ENCODE results near the gene NGEF.

Gene NGEF

GRCh38 chr2:232941400-232941799, 71.7 kb downstream of the NGEF start:
- TF ChIP-seq POLR2AphosphoS5 (IDR thresholded peaks at IDR 0.05; ENCODE audit: low read depth, low read length) = no peak
- no peak for TF ChIP-seq SIN3A (IDR thresholded peaks at IDR 0.05; ENCODE audit: borderline replicate concordance, insufficient read depth, low read length)
- TF ChIP-seq, protein P1, sequence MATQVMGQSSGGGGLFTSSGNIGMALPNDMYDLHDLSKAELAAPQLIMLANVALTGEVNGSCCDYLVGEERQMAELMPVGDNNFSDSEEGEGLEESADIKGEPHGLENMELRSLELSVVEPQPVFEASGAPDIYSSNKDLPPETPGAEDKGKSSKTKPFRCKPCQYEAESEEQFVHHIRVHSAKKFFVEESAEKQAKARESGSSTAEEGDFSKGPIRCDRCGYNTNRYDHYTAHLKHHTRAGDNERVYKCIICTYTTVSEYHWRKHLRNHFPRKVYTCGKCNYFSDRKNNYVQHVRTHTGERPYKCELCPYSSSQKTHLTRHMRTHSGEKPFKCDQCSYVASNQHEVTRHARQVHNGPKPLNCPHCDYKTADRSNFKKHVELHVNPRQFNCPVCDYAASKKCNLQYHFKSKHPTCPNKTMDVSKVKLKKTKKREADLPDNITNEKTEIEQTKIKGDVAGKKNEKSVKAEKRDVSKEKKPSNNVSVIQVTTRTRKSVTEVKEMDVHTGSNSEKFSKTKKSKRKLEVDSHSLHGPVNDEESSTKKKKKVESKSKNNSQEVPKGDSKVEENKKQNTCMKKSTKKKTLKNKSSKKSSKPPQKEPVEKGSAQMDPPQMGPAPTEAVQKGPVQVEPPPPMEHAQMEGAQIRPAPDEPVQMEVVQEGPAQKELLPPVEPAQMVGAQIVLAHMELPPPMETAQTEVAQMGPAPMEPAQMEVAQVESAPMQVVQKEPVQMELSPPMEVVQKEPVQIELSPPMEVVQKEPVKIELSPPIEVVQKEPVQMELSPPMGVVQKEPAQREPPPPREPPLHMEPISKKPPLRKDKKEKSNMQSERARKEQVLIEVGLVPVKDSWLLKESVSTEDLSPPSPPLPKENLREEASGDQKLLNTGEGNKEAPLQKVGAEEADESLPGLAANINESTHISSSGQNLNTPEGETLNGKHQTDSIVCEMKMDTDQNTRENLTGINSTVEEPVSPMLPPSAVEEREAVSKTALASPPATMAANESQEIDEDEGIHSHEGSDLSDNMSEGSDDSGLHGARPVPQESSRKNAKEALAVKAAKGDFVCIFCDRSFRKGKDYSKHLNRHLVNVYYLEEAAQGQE (IDR thresholded peaks at IDR 0.05; ENCODE audit: insufficient read depth in 1 of 2, low read depth in 2 of 2, low read length in 2 of 2) = no peak
- no peak for TF ChIP-seq FOXP2 (optimal IDR thresholded peaks at IDR 0.05; ENCODE audit: borderline replicate concordance, extremely low read depth, extremely low read length, insufficient read depth)
- TF ChIP-seq TAF1 (IDR thresholded peaks at IDR 0.05; ENCODE audit: borderline replicate concordance, insufficient read depth, low read length) = no peak

DNA sequence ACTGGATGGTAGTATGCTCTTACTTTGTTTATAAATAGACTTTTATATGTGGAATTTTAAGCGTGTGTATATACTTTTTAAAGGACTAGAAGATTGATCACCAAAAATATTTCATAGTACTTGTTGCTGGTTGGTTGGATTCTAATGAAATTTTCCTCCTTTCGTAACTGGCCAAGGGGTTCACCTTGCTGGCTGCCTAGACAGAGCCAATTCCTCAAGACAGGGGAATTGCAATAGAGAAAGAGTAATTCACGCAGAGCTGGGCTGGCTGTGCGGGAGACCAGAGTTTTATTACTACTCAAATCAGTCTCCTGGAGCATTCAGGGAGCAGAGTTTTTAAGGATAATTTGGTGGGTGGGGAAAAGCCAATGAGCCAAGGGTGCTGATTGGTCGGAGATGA, 72.3 kb downstream of the NGEF start:
- TF ChIP-seq TAF1 (IDR thresholded peaks at IDR 0.05; ENCODE audit: borderline replicate concordance, insufficient read depth, low read length) (no peak), SIN3A (IDR thresholded peaks at IDR 0.05; ENCODE audit: borderline replicate concordance, insufficient read depth, low read length) (no peak), POLR2AphosphoS5 (IDR thresholded peaks at IDR 0.05; ENCODE audit: low read depth, low read length) (no peak), FOXP2 (optimal IDR thresholded peaks at IDR 0.05; ENCODE audit: borderline replicate concordance, extremely low read depth, extremely low read length, insufficient read depth) (no peak)
- TF ChIP-seq, protein P1 (IDR thresholded peaks at IDR 0.05; ENCODE audit: insufficient read depth in 1 of 2, low read depth in 2 of 2, low read length in 2 of 2) = no peak

- no peak for TF ChIP-seq TAF1 (IDR thresholded peaks at IDR 0.05; ENCODE audit: borderline replicate concordance, insufficient read depth, low read length)
- TF ChIP-seq POLR2AphosphoS5 (IDR thresholded peaks at IDR 0.05; ENCODE audit: low read depth, low read length) = no peak
- TF ChIP-seq FOXP2 (optimal IDR thresholded peaks at IDR 0.05; ENCODE audit: borderline replicate concordance, extremely low read depth, extremely low read length, insufficient read depth) = no peak
- TF ChIP-seq, protein P1 (IDR thresholded peaks at IDR 0.05; ENCODE audit: insufficient read depth in 1 of 2, low read depth in 2 of 2, low read length in 2 of 2) = no peak
- TF ChIP-seq SIN3A (IDR thresholded peaks at IDR 0.05; ENCODE audit: borderline replicate concordance, insufficient read depth, low read length) = no peak
These were observed 75.7 kb downstream of the NGEF start for GRCh38 chr2:232937278-232937906.

DNA sequence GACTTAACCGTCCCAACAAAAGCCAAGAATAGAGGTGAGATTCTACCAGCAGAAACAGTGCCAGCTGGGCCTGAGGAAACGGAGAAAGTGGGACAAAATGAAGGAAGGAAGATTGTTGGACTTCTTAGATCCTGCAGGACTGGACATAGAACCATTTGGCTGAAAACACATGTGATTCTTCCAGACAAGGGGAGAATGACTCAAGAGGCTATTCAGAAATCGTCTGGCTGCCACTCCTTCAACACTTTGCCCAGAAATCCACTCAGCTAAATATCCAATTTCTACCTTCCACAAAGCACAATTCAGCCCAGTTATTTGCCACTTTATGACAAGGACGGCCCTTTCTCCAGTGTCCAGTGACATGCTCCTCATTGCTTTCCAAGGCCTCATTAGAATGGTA, 81.4 kb downstream of the NGEF start:
- TF ChIP-seq TAF1 (IDR thresholded peaks at IDR 0.05; ENCODE audit: borderline replicate concordance, insufficient read depth, low read length) = no peak
- no peak for TF ChIP-seq SIN3A (IDR thresholded peaks at IDR 0.05; ENCODE audit: borderline replicate concordance, insufficient read depth, low read length)
- TF ChIP-seq, protein P1 (IDR thresholded peaks at IDR 0.05; ENCODE audit: insufficient read depth in 1 of 2, low read depth in 2 of 2, low read length in 2 of 2) = no peak
- no peak for TF ChIP-seq FOXP2 (optimal IDR thresholded peaks at IDR 0.05; ENCODE audit: borderline replicate concordance, extremely low read depth, extremely low read length, insufficient read depth)
- TF ChIP-seq POLR2AphosphoS5 (IDR thresholded peaks at IDR 0.05; ENCODE audit: low read depth, low read length) = no peak
